Inflammatory macrophage treated with lipopolysaccharide for 4 hours (primary cell): Measurements from ENCODE around the gene HECTD2.
"Not testable (repeated sequence)": the region's sequence is repeated elsewhere in the genome, so short reads cannot be mapped to it uniquely, and the experiment has no call there.

Experiments
- DNase-seq: peaks from one replicate; pipeline ENCODE4 v3.0.0-alpha.2; 2020

The HECTD2 gene

GRCh38 chr10:91477236-91477635, 67.1 kb downstream of the HECTD2 start:
- no peak for DNase-seq

GRCh38 chr10:91479583-91479982, 69.4 kb downstream of the HECTD2 start:
- DNase-seq = no peak

GRCh38 chr10:91487911-91488582, 77.9 kb downstream of the HECTD2 start:
- no peak for DNase-seq

- peak; percentile 52 for DNase-seq
These were observed 83.2 kb downstream of the HECTD2 start for GRCh38 chr10:91493313-91493712.

- no peak for DNase-seq
These were observed 85.3 kb downstream of the HECTD2 start for GRCh38 chr10:91495402-91495801.

- DNase-seq = no peak
These were observed 85.9 kb downstream of the HECTD2 start for GRCh38 chr10:91496016-91496415.

GRCh38 chr10:91511549-91512330, 101.6 kb downstream of the HECTD2 start:
- DNase-seq = no peak

GRCh38 chr10:91512458-91512857, 102.3 kb downstream of the HECTD2 start:
- no peak for DNase-seq

GRCh38 chr10:91513598-91514424, 103.7 kb downstream of the HECTD2 start:
- DNase-seq = peak; percentile 0

- no peak for DNase-seq
These were observed 104.6 kb downstream of the HECTD2 start for GRCh38 chr10:91514787-91515186.

GRCh38 chr10:91517394-91517793, 107.2 kb downstream of the HECTD2 start:
- DNase-seq = no peak

- no peak for DNase-seq
These were observed 109.9 kb downstream of the HECTD2 start for GRCh38 chr10:91519899-91520514.

GRCh38 chr10:91520661-91521060, 110.5 kb downstream of the HECTD2 start:
- peak; percentile 35 for DNase-seq

GRCh38 chr10:91521439-91521838, 111.3 kb downstream of the HECTD2 start:
- peak; percentile 28 for DNase-seq

- no peak for DNase-seq
These were observed 116.0 kb downstream of the HECTD2 start for GRCh38 chr10:91525896-91526712.

GRCh38 chr10:91528080-91528479, 117.9 kb downstream of the HECTD2 start:
- DNase-seq = no peak

GRCh38 chr10:91528768-91529167, 118.6 kb downstream of the HECTD2 start:
- DNase-seq = no peak

- DNase-seq = not testable (repeated sequence)
These were observed 124.6 kb downstream of the HECTD2 start for GRCh38 chr10:91534789-91535188.

GRCh38 chr10:91536111-91536510, 126.0 kb downstream of the HECTD2 start:
- DNase-seq = no peak

GRCh38 chr10:91536733-91537132, 126.6 kb downstream of the HECTD2 start:
- no peak for DNase-seq

GRCh38 chr10:91537614-91538383, 127.7 kb downstream of the HECTD2 start:
- no peak for DNase-seq
